Fibroblast of the aortic adventitia (primary cell): ENCODE measurements around the gene NAPG. TPM values are rescaled to one million over a fixed set of nuclear protein-coding genes. Genes with fewer than 3 reads are reported as not detected.
"Not testable (repeated sequence)": the region's sequence is repeated elsewhere in the genome, so short reads cannot be mapped to it uniquely, and the experiment has no call there.

ENCODE experiments used
- DNase-seq: peaks from one replicate; pipeline ENCODE4 v3.0.0-alpha.2; 2010; ENCODE audit warnings: low read depth
- H3K4me3 ChIP-seq: 2 replicates; pipeline ENCODE4 v1.5.1; 2011; ENCODE audit warnings: low read depth, mild to moderate bottlenecking, control low read depth, low read length, moderate library complexity
- total RNA-seq: library from RNA; depleted of rRNA; stranded (reverse); fragments of >200 nt; gene quantifications from 2 replicates; pipeline ENCODE4 v1.2.3, GENCODE V29; 2012; ENCODE audit warnings: low replicate concordance
- TF ChIP-seq, protein P1 (sequence below): IDR thresholded peaks from 2 replicates; pipeline ENCODE4 v1.5.1; 2011; ENCODE audit warnings: mild to moderate bottlenecking, low read length, control low read depth, inconsistent platforms; ENCODE audit not compliant: insufficient read depth

Gene NAPG
- total RNA-seq, 1 donor: 44.6 TPM

GRCh38 chr18:10579079-10579867, 53.4 kb downstream of the NAPG start:
- DNase-seq: peak; percentile 42
- no peak overlapping the region for H3K4me3 ChIP-seq
- TF ChIP-seq, protein P1, sequence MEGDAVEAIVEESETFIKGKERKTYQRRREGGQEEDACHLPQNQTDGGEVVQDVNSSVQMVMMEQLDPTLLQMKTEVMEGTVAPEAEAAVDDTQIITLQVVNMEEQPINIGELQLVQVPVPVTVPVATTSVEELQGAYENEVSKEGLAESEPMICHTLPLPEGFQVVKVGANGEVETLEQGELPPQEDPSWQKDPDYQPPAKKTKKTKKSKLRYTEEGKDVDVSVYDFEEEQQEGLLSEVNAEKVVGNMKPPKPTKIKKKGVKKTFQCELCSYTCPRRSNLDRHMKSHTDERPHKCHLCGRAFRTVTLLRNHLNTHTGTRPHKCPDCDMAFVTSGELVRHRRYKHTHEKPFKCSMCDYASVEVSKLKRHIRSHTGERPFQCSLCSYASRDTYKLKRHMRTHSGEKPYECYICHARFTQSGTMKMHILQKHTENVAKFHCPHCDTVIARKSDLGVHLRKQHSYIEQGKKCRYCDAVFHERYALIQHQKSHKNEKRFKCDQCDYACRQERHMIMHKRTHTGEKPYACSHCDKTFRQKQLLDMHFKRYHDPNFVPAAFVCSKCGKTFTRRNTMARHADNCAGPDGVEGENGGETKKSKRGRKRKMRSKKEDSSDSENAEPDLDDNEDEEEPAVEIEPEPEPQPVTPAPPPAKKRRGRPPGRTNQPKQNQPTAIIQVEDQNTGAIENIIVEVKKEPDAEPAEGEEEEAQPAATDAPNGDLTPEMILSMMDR: no peak

DNA sequence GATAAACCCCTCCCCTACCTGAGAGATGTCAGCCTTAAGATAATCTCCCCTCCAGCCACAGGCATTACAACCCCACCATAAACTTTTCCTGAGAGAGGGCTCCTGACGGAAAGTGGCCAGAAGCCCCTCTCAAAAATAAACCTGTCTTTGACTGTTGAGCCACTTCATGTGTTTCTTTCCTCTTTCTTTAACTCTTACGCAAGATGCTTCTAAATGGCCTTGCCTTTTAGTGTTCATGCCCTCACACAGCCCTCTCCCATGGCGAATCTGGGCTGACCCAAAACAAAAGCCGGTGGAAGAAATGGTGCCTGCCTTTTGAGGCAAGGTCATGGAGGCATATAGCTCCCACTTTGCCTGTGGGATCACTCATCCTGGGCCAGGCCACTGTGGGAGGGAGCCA, 54.4 kb downstream of the NAPG start:
- TF ChIP-seq, protein P1: no peak
- no peak overlapping the region for H3K4me3 ChIP-seq
- DNase-seq: no peak

DNA sequence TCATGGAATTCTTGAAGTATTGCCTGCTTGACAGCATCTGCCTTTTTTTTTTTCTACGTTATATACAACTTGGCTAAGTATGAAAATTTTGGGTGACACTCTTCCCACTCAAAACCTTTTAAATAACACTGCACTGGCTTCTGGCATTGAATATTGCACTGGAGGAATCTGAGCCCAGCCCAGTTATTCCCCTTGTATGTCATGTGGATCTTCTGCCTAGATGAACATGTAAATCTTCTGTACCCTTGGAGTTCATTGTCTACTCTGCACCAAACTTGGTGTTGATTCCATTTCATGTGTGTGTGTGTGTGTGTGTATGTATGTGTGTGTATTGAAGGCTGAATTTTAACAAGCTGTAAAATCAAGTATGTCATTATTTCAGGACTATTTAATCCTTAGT, 59.4 kb downstream of the NAPG start:
- TF ChIP-seq, protein P1: no peak
- no peak for DNase-seq
- no peak overlapping the region for H3K4me3 ChIP-seq

- no peak overlapping the region for H3K4me3 ChIP-seq
- DNase-seq: no peak
- TF ChIP-seq, protein P1: no peak
These were observed 63.1 kb downstream of the NAPG start for GRCh38 chr18:10588975-10589374.

GRCh38 chr18:10590412-10590811, 64.6 kb downstream of the NAPG start:
- TF ChIP-seq, protein P1: no peak
- no peak for DNase-seq
- no peak overlapping the region for H3K4me3 ChIP-seq

DNA sequence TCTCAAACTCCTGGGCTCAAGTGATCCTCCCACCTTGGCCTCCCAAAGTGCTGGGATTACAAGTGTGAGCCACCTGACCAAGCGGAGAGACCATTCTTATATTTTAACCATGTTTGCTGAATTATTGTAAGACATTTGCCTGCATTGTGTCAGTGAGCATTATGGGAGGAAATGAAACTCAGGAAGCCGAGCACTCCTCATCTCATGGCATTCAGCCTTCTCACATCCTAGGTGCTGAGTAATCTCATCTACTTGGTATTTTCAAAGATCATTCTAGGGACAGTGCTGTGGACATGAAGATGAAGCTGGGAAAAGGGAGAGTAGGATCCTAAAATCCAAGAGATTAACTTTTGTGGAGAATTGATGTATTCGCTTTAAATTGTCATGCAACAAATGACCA, 66.1 kb downstream of the NAPG start:
- no peak for DNase-seq
- TF ChIP-seq, protein P1: no peak
- H3K4me3 ChIP-seq: no peak overlapping the region

GRCh38 chr18:10593366-10594022, 67.7 kb downstream of the NAPG start:
- H3K4me3 ChIP-seq, DNase-seq: not testable (repeated sequence)

- not testable (repeated sequence) for H3K4me3 ChIP-seq, DNase-seq
These were observed 70.1 kb downstream of the NAPG start for GRCh38 chr18:10595917-10596316.

- not testable (repeated sequence) for DNase-seq, H3K4me3 ChIP-seq
These were observed 71.9 kb downstream of the NAPG start for GRCh38 chr18:10597695-10598094.

- DNase-seq, H3K4me3 ChIP-seq: not testable (repeated sequence)
These were observed 74.9 kb downstream of the NAPG start for GRCh38 chr18:10600701-10601100.
